ENCODE results near the gene GADL1. TPM values are rescaled to one million over a fixed set of nuclear protein-coding genes. Genes with fewer than 3 reads are reported as not detected.

The GADL1 gene
- polyA plus RNA-seq, 3 donors: not detected

- no peaks in the 10 kb centered on the region for H3K36me3 ChIP-seq (replicated peaks in 1 of 2; ENCODE audit: control insufficient read depth in 1 of 2, insufficient read depth in 2 of 2, low read length in 2 of 2)
- peaks cover 0 to 6% (median 2%) of the 10 kb centered on the region in 7 donors for H3K9me3 Mint-ChIP-seq
- no peaks in the 10 kb centered on the region for H3K4me1 ChIP-seq (ENCODE audit: control insufficient read depth in 1 of 2, insufficient read depth in 2 of 2, low read length in 2 of 2)
- H2AFZ ChIP-seq (ENCODE audit: insufficient read depth, low read depth, low read length, poor library complexity, severe bottlenecking): no peak overlapping the region
- no peak overlapping the region for H3K4me3 ChIP-seq (replicated peaks in 1 of 3; ENCODE audit: low read depth in 2 of 3, low read length in 3 of 3)
- intact Hi-C loops (cut with micrococcal nuclease): no loop called here
- no peaks in the 10 kb centered on the region for H3K27me3 ChIP-seq (ENCODE audit: control insufficient read depth in 2 of 2, insufficient read depth in 2 of 2, low read length in 2 of 2)
- no peak for TF ChIP-seq CTCF (IDR thresholded peaks at IDR 0.05)
- H3K4me3 Mint-ChIP-seq: no peak overlapping the region
- no peaks in the 10 kb centered on the region for H3K27me3 Mint-ChIP-seq (ENCODE audit: low read depth in 3 of 3)
- H3K36me3 Mint-ChIP-seq: no peaks in the 10 kb centered on the region
- H3K4me1 Mint-ChIP-seq: no peaks in the 10 kb centered on the region
- H3K4me2 ChIP-seq (replicated peaks; ENCODE audit: extremely low read depth, low read length, poor library complexity, severe bottlenecking): no peak overlapping the region
- no peak overlapping the region for H3K27ac Mint-ChIP-seq
- H3K9me3 ChIP-seq (replicated peaks in 1 of 2; ENCODE audit: control insufficient read depth in 1 of 2, insufficient read depth in 1 of 2, low read length in 2 of 2): no peaks in the 10 kb centered on the region
- no peak for DNase-seq
- H3K27ac ChIP-seq (ENCODE audit: low read depth in 1 of 2, low read length in 2 of 2): no peak overlapping the region
- no peak overlapping the region for H3K9ac ChIP-seq (ENCODE audit: insufficient read depth, low read length, poor library complexity, severe bottlenecking)
- no peaks in the 10 kb centered on the region for H4K20me1 ChIP-seq (ENCODE audit: insufficient read depth, low read length)
- H3K79me2 ChIP-seq (ENCODE audit: insufficient read depth, low read length): no peaks in the 10 kb centered on the region
Measured at GRCh38 chr3:30912301-30912700, 17.8 kb upstream of the GADL1 start.

- Histone ChIP-seq H3K27me3 (ENCODE audit: control insufficient read depth in 2 of 2, insufficient read depth in 2 of 2, low read length in 2 of 2) (no peaks in the 10 kb centered on the region), H3K9ac (ENCODE audit: insufficient read depth, low read length, poor library complexity, severe bottlenecking) (no peak overlapping the region), H3K9me3 (replicated peaks in 1 of 2; ENCODE audit: control insufficient read depth in 1 of 2, insufficient read depth in 1 of 2, low read length in 2 of 2) (no peaks in the 10 kb centered on the region), H3K4me2 (replicated peaks; ENCODE audit: extremely low read depth, low read length, poor library complexity, severe bottlenecking) (no peak overlapping the region), H3K27ac (ENCODE audit: low read depth in 1 of 2, low read length in 2 of 2) (no peak overlapping the region), H3K4me3 (replicated peaks in 1 of 3; ENCODE audit: low read depth in 2 of 3, low read length in 3 of 3) (no peak overlapping the region), H3K36me3 (replicated peaks in 1 of 2; ENCODE audit: control insufficient read depth in 1 of 2, insufficient read depth in 2 of 2, low read length in 2 of 2) (no peaks in the 10 kb centered on the region), H4K20me1 (ENCODE audit: insufficient read depth, low read length) (no peaks in the 10 kb centered on the region), H2AFZ (ENCODE audit: insufficient read depth, low read depth, low read length, poor library complexity, severe bottlenecking) (no peak overlapping the region), H3K79me2 (ENCODE audit: insufficient read depth, low read length) (no peaks in the 10 kb centered on the region), H3K4me1 (ENCODE audit: control insufficient read depth in 1 of 2, insufficient read depth in 2 of 2, low read length in 2 of 2) (no peaks in the 10 kb centered on the region)
- Mint-ChIP-seq H3K36me3 (no peaks in the 10 kb centered on the region), H3K9me3 (peaks cover 0 to 6% (median 2%) of the 10 kb centered on the region in 7 donors), H3K27ac (no peak overlapping the region), H3K4me3 (no peak overlapping the region), H3K27me3 (ENCODE audit: low read depth in 3 of 3) (no peaks in the 10 kb centered on the region), H3K4me1 (no peaks in the 10 kb centered on the region)
- 40% methylated on average over 2 of the region's 7 CpGs for WGBS (ENCODE audit: insufficient coverage)
- no peak for DNase-seq
- intact Hi-C loops (cut with micrococcal nuclease): no loop called here
- no peak for TF ChIP-seq CTCF (IDR thresholded peaks at IDR 0.05)
Measured at GRCh38 chr3:30908456-30909037, 14.1 kb upstream of the GADL1 start.

All from CD14-positive monocyte (primary cell).